ENCODE data around the gene VSIG1.

The VSIG1 gene

GRCh38 chrX:108055546-108055945, 10.7 kb downstream of the VSIG1 start:
- DNase-seq (ENCODE audit: low read depth, low spot score) = no peak

GRCh38 chrX:108059801-108060200, 14.9 kb downstream of the VSIG1 start:
- DNase-seq (ENCODE audit: low read depth, low spot score) = no peak
- no peak overlapping the region for H3K4me3 ChIP-seq (ENCODE audit: low read length)

More at GRCh38 chrX:108055546-108055945, 10.7 kb downstream of the VSIG1 start:
- no peak overlapping the region for H3K4me3 ChIP-seq (ENCODE audit: low read length)

DNA sequence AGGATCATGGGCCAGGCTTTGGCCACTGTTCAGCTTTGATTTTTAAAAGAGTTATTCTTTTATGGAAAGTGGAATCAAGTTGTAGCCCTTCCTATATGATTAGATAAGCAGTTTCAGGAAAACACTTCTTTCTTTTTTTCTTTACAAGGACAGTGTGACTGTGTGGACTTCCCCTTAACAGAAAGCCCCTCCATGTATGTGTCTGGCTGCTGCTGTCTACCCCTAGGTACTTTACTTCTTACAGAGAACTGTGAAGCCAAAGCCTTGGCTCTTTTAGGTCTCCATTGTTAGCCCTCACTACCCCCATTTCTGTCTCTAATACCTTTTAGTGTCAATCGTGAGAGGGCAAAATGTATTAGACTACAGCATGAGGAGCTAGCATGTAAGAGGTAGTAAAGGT, 19.1 kb downstream of the VSIG1 start:
- DNase-seq (ENCODE audit: low read depth, low spot score) = no peak
- no peak overlapping the region for H3K4me3 ChIP-seq (ENCODE audit: low read length)

GRCh38 chrX:108064613-108065012, 19.7 kb downstream of the VSIG1 start:
- H3K4me3 ChIP-seq (ENCODE audit: low read length) = no peak overlapping the region
- no peak for DNase-seq (ENCODE audit: low read depth, low spot score)

DNA sequence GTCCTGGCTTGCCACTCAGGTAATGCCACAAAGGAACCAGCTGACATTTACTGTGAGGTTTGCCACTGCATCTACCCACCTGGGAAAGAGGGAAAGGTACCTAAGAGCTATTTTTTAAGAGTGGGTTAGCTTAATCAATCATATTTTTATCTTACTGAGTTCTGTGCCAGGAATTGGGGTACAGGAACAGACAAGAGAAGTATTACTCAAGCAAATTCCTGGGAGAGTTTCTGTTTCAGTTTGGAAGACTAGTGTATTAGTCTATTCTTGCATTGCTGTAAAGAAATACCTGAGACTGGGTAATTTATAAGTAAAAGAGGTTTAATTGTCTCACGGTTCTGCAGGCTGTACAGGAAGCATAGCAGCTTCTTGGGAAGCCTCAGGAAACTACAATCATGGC, 23.3 kb downstream of the VSIG1 start:
- DNase-seq (ENCODE audit: low read depth, low spot score) = no peak
- no peak overlapping the region for H3K4me3 ChIP-seq (ENCODE audit: low read length)

DNA sequence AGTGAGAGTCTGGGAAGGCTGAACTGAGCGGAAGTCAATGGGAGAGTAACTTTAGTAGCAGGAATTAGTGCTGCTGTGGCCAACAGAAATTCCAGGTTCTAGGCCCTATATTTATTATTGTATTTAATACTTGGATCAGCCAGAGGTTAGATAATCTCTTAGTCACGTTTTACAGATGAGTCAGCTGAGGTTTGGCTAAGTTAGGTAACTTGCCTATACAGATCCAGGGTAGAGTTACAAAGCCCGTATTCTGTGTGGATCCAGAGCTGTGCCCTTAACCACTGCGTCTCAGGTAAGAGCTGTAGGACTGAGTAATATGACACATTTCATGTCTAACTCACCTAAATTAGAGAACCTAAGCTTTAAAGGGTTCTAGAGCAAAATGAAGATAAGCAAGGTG, 26.0 kb downstream of the VSIG1 start:
- H3K4me3 ChIP-seq (ENCODE audit: low read length) = no peak overlapping the region
- DNase-seq (ENCODE audit: low read depth, low spot score) = no peak

DNA sequence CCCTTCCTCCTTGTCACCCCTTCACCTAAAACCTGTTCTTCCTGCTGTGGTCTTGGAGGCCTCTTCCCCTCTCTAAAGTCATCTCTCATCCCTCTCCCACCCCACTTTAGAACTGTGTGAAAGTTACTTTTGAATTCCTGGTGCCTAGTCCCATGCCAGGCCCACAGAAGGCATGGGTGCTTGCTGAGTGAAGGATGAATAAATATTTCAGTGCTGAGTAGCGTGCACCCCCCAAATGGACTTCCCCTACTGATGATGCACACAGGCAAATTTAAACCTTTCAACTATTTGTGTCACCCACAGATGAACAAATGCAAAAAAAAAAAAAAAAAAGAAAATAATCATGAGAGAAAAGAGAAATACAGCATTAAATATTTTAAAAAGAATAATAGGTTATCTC, 26.7 kb downstream of the VSIG1 start:
- no peak overlapping the region for H3K4me3 ChIP-seq (ENCODE audit: low read length)
- DNase-seq (ENCODE audit: low read depth, low spot score) = no peak

GRCh38 chrX:108072746-108073145, 27.9 kb downstream of the VSIG1 start:
- H3K4me3 ChIP-seq (ENCODE audit: low read length) = no peak overlapping the region
- DNase-seq (ENCODE audit: low read depth, low spot score) = no peak

GRCh38 chrX:108081110-108081509, 36.2 kb downstream of the VSIG1 start:
- no peak overlapping the region for H3K4me3 ChIP-seq (ENCODE audit: low read length)
- no peak for DNase-seq (ENCODE audit: low read depth, low spot score)

DNA sequence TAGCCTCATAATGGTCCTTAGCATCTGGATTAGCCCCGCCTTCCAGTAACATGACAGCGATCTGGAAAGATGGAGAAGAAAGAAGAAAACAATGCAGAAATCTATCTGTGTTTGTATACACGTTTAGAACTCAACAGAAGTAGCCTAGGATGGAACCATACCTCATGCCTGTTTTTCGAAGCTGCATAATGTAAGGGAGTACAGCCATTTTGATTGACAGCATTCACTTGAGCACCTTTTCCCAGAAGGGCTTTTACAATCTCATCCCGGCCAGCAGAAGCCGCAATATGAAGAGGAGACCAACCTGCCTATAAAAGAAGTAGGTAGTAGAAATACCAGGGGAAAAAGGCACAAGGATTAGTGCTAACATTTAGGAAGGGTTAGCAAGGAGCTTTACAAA, 42.9 kb downstream of the VSIG1 start:
- no peak overlapping the region for H3K4me3 ChIP-seq (ENCODE audit: low read length)
- DNase-seq (ENCODE audit: low read depth, low spot score) = no peak

GRCh38 chrX:108088511-108088910, 43.6 kb downstream of the VSIG1 start:
- no peak for DNase-seq (ENCODE audit: low read depth, low spot score)
- H3K4me3 ChIP-seq (ENCODE audit: low read length) = no peak overlapping the region

DNA sequence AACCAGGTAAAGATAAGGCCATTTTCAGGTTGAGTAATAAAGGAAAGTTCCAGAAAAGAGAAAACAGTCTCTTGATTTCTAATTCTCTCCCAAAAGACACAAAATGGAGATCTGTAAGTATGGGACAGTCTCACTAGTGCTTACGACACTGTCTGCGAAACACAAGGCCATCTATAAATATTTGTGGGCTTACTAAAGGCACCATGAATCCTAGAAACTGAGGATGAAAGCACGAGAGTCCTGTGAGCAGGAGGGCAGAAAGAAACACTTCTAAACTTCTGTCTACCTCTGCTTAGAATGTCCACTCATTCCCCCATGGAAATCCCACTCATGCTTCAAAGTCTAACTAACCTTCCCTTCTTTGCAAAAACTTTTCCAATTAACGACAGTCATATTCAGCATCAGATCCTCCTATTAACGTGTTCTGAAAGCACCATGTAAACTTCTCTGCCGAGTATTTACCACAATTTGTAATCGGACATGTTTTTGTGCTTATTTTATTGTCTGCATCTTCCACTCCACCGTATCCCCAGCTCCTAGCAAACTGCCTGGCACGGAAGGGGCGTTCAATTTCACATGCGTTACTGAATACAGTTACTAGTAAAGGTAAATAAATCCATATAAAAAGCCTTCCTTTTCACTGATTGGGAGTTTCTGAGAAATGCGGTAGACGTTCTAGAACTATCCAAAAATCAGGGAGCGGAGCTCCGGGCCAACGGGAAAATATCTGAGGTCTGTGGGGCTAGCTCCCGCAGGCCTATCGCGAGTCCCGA, 45.8 kb downstream of the VSIG1 start:
- no peak for DNase-seq (ENCODE audit: low read depth, low spot score)
- H3K4me3 ChIP-seq (ENCODE audit: low read length) = peak overlapping the region; percentile 75

GRCh38 chrX:108091264-108091877, 46.5 kb downstream of the VSIG1 start, which contains the start of the genes ATG4A and PSMD10:
Gene ATG4A, plus strand, starts transcription at chrX:108091778. Its CDS starts 49 bp downstream, at chrX:108091827.
Gene PSMD10, minus strand, starts transcription at chrX:108091542. Its CDS starts 22 bp downstream, at chrX:108091520.
- H3K4me3 ChIP-seq (ENCODE audit: low read length) = peak within 1 kb of the TSS; percentile 75
- peak; percentile 89 for DNase-seq (ENCODE audit: low read depth, low spot score)

GRCh38 chrX:108091878-108092291, 47.0 kb downstream of the VSIG1 start:
- DNase-seq (ENCODE audit: low read depth, low spot score) = no peak
- H3K4me3 ChIP-seq (ENCODE audit: low read length) = peak overlapping the region; percentile 75

DNA sequence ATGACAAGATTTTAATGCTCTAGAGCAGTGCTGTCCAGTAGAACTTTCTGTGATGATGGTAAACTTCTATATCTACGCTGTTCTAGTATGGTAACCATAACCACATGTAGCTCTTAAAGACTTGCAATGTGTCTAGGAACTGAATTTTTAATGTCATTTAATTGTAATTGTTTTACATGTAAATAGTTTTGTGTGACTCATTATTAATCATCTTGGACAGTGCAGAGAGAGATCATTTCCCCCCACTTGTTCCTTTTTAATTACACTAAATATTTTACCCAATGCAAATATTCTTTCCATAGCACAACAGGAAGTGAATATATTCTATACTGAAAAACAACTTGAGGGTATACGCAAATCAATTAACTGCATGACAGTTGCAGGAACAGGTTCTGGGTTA, 52.5 kb downstream of the VSIG1 start:
- DNase-seq (ENCODE audit: low read depth, low spot score) = no peak
- H3K4me3 ChIP-seq (ENCODE audit: low read length) = no peak overlapping the region

DNA sequence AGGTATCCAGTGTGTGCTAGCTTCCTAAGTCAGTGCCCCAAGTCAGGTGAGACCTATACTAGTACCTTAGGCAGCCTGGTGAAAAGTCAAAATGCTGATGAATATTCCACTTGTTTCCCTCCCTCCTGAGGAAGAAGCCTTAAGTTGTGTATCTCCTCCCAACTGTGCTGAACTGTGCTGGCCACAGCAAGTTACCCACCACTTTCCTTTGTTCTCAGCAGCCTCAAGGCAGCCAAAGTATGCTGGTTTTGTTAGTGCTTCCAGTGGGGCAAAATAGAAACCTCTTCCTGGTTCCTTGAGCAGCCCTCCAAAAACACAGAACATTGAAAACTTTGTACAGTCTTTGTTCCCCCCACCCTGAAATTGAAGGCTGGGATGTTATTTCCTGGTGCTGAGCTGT, 60.6 kb downstream of the VSIG1 start:
- DNase-seq (ENCODE audit: low read depth, low spot score) = no peak
- no peak overlapping the region for H3K4me3 ChIP-seq (ENCODE audit: low read length)

DNA sequence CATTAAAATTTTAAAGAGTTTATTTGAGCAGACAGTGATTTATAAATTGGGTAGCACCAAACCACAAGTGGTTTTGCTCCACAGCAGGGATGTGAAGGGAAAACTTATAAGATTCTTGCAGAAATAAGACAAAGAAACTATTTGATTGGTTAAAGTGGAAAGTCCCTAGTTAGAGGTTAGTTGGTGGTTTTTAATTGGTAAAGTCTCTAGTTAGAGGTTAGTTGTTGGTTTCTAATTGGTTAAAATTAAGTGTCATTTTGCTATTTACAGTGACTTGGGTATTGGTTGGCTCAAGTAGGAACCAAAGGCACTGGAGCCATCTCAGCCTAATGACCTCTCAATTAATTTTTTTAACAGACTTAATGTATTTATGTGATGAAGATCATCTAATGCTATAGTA, 69.7 kb downstream of the VSIG1 start:
- no peak for DNase-seq (ENCODE audit: low read depth, low spot score)
- H3K4me3 ChIP-seq (ENCODE audit: low read length) = no peak overlapping the region

DNA sequence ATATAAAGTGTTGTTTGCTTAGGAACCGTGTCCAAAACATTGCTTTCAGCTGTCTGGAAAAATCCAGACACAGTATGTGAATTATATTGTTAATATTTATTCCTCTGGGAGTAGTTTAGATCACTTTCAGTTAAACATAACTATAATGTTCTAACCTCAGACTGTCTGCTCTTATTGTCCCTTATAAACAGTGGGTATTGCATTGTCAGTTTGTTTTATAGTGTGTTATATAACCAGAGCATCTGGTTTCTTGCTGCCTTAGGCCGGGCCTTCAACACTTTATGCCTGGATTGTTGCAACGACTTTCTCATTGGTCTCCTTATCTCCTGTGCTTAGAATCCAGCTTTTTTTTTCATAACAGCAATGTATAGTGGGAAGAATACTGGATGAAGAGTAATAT, 73.1 kb downstream of the VSIG1 start:
- no peak for DNase-seq (ENCODE audit: low read depth, low spot score)
- no peak overlapping the region for H3K4me3 ChIP-seq (ENCODE audit: low read length)

- H3K4me3 ChIP-seq (ENCODE audit: low read length) = no peak overlapping the region
- DNase-seq (ENCODE audit: low read depth, low spot score) = no peak
These were observed 76.4 kb downstream of the VSIG1 start for GRCh38 chrX:108121291-108121690.

DNA sequence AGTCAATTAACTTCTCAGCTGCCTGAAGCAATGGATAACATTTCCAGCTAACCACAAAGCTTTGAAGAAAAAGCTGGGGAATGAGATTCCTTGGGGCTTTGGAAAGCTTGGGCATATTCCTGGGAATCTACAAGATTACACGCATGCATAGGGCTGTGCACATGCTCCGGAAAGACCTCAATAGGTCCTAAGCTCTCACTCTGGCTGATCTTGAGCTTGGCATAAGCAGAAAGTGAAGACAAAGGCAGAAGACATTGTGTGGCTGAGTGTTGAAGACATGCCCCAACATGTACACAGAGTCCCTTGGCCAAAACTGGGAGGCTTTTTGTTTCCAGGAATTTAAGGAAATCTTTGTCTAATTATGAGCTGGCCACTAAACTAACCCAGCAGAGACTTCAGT, 77.9 kb downstream of the VSIG1 start:
- H3K4me3 ChIP-seq (ENCODE audit: low read length) = no peak overlapping the region
- no peak for DNase-seq (ENCODE audit: low read depth, low spot score)
